SK-N-SH (cell line): ENCODE measurements around the gene MED27.

Source experiments
- CHD2 ChIP-seq: fragments of 150-350 bp; IDR thresholded peaks from 2 replicates; pipeline ENCODE4 v1.6.1; 2018; ENCODE audit warnings: low read length; ENCODE audit not compliant: partially characterized antibody
- FOXM1 ChIP-seq: IDR thresholded peaks from 2 replicates; pipeline ENCODE4 v1.4.0; 2012; ENCODE audit warnings: low read depth, mild to moderate bottlenecking
- GABPA ChIP-seq: IDR thresholded peaks from 2 replicates; pipeline ENCODE4 v1.4.0; 2012; ENCODE audit warnings: low read depth, mild to moderate bottlenecking
- POLR2AphosphoS5 ChIP-seq: IDR thresholded peaks from 2 replicates; pipeline ENCODE4 v1.6.1; 2012; ENCODE audit warnings: low read depth, low read length
- RFX5 ChIP-seq: IDR thresholded peaks from 2 replicates; pipeline ENCODE4 v1.6.1; 2012; ENCODE audit warnings: mild to moderate bottlenecking, improper control_type of control experiment, low read length
- RXRA ChIP-seq: IDR thresholded peaks from 2 replicates; pipeline ENCODE4 v1.4.0; 2012; ENCODE audit warnings: low read depth, mild to moderate bottlenecking, borderline replicate concordance
- TAF1 ChIP-seq: IDR thresholded peaks from 2 replicates; pipeline ENCODE4 v1.6.1; 2012; ENCODE audit warnings: low read depth, mild to moderate bottlenecking, low read length, moderate library complexity, borderline replicate concordance
- TCF12 ChIP-seq: IDR thresholded peaks from 2 replicates; pipeline ENCODE4 v1.4.0; 2012
- TEAD4 ChIP-seq: IDR thresholded peaks from 2 replicates; pipeline ENCODE4 v1.4.0; 2012; ENCODE audit warnings: mild to moderate bottlenecking, borderline replicate concordance; ENCODE audit not compliant: insufficient read depth
- TF ChIP-seq, protein P1 (sequence below): IDR thresholded peaks from 2 replicates; pipeline ENCODE4 v1.4.0; 2012; ENCODE audit warnings: low read depth, borderline replicate concordance
- TF ChIP-seq, protein P2 (sequence below): fragments of 200-600 bp; sonication (generic); IDR thresholded peaks from 2 replicates; pipeline ENCODE4 v1.6.1; 2017; ENCODE audit warnings: antibody characterized with exemption, mild to moderate bottlenecking, moderate library complexity
- TF ChIP-seq, protein P3 (sequence below): fragments of 150-350 bp; IDR thresholded peaks from 2 replicates; pipeline ENCODE4 v1.6.1; 2017; ENCODE audit warnings: antibody characterized with exemption, low read length, low read depth, borderline replicate concordance
- TF ChIP-seq, protein P4 (sequence below): IDR thresholded peaks from 2 replicates; pipeline ENCODE4; 2012
- TF ChIP-seq, protein P5 (sequence below): IDR thresholded peaks from 2 replicates; pipeline ENCODE4 v1.4.0; 2012; ENCODE audit warnings: low read depth

DNA sequence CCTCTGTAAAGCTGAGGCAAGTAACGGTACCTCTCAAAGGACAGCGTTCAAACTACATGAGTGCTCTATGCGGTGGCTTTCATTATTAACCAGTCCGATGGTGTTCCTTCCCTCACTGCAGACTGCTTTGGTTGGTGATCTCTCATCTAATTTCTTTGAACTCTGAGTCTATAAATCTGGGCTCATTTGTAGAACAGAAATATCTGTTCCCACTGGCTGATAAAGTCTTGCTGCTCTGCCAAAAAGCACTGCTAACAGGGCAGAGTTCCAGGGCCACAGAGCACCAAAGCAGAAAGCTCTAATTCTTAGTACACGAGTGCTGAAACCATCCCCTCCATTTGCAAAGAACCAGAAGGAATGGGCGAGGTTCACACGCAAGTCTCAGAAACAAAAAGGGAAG, 81.9 kb downstream of the MED27 start:
- TF ChIP-seq, protein P1, sequence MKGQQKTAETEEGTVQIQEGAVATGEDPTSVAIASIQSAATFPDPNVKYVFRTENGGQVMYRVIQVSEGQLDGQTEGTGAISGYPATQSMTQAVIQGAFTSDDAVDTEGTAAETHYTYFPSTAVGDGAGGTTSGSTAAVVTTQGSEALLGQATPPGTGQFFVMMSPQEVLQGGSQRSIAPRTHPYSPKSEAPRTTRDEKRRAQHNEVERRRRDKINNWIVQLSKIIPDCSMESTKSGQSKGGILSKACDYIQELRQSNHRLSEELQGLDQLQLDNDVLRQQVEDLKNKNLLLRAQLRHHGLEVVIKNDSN, result no peak
- TF ChIP-seq, protein P2, sequence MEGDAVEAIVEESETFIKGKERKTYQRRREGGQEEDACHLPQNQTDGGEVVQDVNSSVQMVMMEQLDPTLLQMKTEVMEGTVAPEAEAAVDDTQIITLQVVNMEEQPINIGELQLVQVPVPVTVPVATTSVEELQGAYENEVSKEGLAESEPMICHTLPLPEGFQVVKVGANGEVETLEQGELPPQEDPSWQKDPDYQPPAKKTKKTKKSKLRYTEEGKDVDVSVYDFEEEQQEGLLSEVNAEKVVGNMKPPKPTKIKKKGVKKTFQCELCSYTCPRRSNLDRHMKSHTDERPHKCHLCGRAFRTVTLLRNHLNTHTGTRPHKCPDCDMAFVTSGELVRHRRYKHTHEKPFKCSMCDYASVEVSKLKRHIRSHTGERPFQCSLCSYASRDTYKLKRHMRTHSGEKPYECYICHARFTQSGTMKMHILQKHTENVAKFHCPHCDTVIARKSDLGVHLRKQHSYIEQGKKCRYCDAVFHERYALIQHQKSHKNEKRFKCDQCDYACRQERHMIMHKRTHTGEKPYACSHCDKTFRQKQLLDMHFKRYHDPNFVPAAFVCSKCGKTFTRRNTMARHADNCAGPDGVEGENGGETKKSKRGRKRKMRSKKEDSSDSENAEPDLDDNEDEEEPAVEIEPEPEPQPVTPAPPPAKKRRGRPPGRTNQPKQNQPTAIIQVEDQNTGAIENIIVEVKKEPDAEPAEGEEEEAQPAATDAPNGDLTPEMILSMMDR, result no peak
- TF ChIP-seq FOXM1 (no peak), TCF12 (0 out of 2 replicates have a peak, but pooled peaks have one; percentile 12), RXRA (no peak), CHD2 (peak; percentile 15), TEAD4 (no peak), TAF1 (no peak), POLR2AphosphoS5 (no peak), GABPA (no peak), RFX5 (no peak)
- TF ChIP-seq, protein P3, sequence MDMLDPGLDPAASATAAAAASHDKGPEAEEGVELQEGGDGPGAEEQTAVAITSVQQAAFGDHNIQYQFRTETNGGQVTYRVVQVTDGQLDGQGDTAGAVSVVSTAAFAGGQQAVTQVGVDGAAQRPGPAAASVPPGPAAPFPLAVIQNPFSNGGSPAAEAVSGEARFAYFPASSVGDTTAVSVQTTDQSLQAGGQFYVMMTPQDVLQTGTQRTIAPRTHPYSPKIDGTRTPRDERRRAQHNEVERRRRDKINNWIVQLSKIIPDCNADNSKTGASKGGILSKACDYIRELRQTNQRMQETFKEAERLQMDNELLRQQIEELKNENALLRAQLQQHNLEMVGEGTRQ, result no peak
- TF ChIP-seq, protein P4, sequence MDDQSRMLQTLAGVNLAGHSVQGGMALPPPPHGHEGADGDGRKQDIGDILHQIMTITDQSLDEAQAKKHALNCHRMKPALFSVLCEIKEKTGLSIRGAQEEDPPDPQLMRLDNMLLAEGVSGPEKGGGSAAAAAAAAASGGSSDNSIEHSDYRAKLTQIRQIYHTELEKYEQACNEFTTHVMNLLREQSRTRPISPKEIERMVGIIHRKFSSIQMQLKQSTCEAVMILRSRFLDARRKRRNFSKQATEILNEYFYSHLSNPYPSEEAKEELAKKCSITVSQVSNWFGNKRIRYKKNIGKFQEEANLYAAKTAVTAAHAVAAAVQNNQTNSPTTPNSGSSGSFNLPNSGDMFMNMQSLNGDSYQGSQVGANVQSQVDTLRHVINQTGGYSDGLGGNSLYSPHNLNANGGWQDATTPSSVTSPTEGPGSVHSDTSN, result no peak
- TF ChIP-seq, protein P5, sequence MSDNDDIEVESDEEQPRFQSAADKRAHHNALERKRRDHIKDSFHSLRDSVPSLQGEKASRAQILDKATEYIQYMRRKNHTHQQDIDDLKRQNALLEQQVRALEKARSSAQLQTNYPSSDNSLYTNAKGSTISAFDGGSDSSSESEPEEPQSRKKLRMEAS, result no peak
